GM21515 (cell line): Measurements from ENCODE around the gene TLR8.
"Not testable (repeated sequence)": the region's sequence is repeated elsewhere in the genome, so short reads cannot be mapped to it uniquely, and the experiment has no call there.

Source experiments
- ATAC-seq: cut with Tn5 transposase; IDR thresholded peaks from one replicate; pipeline ENCODE4 v1.9.1; 2021; ENCODE audit not compliant: unreplicated experiment

Gene TLR8

DNA sequence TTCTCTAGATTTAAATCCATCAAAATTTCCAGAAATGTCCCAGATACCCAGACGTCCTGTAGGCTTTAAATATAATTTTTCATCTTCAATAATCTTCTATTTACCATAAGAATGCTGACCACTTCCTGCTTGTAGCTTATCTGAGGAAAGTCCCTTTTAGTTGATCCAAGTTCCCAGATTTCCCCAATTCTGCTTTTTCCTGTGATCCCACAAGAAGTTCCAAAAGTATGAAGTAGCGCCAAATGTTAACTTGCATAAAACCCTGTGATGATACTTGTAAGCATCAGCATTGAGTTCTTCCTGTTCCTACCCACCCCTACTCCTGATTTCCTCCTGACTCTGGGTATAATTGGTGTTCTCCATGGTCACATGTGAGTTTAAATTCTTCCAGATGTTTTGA lies 10.6 kb upstream of the TLR8 start:
- no peak for ATAC-seq

DNA sequence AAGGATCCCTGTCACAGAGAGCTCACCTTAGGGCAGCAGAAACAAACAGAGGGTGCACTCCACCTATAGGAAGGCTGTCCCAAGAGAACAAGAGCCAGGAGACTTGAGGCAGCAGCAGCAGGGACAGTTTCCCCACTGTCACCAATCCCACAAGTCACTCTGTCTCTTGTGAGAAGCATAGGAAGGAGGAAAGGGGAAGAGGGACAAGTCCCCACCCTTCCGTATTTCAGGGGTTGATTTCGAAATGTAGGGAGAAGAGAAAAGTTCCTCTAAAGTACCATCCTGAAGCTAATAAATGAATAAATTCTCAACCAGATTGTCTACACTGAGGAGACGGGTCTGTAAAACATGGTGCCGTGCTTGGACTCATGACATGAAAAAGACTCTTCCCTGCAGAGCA lies 9.5 kb upstream of the TLR8 start:
- no peak for ATAC-seq

DNA sequence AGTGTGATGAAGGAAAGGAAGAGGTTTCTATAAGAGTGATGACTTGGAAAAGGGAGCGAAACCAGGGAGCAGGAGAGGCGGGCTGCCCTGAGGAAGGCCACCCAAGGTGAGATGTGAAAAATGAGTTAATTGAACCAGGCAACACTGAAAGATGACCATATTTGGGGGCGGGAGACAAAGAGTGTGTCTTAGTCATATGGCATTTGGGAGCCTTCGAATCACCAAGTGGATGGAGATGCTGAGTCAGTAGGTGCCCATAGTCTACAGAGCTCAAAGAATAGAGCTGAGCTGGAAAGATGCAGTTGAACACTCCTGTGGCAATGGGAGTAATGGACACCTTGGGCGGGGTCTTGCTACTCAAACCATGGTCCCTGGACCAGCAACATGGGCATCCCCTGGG lies 8.3 kb upstream of the TLR8 start:
- ATAC-seq: no peak

DNA sequence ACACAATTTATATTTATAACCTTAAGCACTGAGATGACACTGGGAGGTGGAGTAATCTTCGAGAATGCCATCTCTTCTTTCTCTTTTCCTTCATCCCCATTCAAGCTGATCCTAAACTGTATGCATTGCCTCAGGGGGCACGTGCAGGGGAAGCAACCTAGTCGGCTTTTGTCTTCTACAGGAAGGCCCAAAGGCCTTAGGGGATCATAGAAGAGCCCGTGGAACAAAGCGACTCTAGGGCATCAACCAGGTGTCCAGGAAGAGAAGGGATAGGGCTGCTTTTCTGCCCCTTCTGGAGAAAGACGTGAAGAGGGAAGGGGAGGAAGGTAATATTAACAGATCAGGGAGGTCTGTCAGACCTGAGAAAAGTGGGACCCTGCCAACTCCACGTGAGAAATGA lies 6.9 kb upstream of the TLR8 start:
- no peak for ATAC-seq

DNA sequence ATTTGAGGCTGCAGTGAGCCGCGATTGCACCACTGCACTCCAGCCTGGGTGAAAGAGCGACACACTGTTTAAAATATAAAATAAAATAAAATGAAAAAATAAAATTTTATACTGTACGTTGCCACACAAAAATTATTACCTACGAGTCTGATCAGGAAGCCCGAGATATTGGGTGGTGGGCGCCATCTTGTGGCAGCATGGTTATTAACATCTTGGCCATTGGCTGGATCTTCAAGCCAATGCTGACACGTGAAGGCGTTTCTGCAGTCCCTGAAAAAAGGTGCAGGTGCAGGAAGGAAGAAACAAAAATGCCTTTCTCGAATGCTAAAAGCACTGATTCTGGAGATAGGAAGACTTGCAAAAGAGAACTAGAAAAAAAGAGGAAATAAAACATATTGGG lies 4.9 kb upstream of the TLR8 start:
- peak; percentile 49 for ATAC-seq

DNA sequence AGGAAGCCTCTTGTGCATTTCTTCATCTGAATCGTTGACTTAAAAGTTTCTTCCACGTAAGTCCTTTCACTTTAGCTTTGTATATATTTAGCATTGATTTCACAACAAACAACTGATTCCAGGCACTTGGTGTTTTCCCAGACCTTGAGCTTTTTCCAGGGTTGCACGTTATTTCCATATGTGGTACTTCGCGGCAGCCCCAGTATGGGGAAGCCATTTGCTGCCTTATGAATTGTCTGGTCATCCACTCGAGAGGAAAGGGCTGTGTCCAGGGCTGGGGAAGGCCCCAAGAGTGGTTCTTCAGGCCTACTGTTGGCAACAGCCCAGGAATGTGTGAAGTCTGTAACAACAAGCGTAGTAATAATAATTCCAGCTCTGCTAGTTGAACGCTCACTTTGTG lies 2.8 kb upstream of the TLR8 start:
- no peak for ATAC-seq

DNA sequence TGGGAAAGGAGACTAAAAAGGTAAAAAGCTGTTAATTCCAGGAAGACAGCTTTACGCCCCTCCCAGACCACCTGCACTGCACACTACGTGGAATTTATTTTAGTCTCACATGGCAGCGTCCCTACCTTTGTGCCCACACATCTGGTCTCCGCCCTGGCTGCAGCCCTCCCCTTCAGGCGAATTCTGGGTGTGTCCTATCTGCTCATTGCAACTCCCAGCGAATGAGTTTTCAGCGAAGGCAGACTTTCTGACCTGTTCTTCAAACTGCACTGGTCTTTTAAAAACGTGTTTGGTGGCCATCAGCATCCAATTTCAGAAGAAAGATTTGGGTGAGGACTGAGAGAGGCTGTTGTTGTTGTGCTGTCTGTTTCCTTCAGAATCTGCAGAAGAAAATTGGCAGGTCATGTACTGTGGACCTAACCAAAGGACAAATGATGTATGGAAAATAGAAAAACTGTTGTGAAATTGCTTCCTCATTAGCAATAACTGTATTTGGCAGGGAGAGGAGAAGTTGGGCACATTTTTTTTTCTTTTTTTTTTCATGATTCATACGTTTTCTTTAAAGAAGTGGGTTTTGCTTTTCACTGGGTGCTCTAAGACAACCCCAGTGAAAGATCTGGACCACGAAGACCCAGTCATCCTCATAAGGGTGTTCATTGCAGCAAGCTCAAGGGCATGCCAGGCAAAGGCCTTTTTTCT lies 4.2 kb downstream of the TLR8 start:
- ATAC-seq: no peak

DNA sequence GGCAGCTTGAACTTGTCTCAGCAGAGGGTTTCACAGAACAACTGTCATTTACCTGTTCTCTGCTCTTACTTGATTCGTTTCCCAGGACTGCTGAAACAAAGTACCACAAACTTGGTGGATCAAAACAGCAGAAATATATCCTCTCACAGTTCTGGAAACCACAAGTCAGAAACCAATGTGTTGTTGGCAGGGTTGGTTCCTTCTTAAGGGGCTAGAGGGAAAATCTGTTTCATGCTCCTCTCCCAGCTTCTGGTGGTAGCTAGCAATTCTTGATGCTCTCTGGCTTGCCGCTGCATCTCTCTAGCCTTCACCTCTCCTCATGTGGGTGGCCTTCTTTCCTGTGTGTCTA lies 4.7 kb downstream of the TLR8 start:
- ATAC-seq: no peak

DNA sequence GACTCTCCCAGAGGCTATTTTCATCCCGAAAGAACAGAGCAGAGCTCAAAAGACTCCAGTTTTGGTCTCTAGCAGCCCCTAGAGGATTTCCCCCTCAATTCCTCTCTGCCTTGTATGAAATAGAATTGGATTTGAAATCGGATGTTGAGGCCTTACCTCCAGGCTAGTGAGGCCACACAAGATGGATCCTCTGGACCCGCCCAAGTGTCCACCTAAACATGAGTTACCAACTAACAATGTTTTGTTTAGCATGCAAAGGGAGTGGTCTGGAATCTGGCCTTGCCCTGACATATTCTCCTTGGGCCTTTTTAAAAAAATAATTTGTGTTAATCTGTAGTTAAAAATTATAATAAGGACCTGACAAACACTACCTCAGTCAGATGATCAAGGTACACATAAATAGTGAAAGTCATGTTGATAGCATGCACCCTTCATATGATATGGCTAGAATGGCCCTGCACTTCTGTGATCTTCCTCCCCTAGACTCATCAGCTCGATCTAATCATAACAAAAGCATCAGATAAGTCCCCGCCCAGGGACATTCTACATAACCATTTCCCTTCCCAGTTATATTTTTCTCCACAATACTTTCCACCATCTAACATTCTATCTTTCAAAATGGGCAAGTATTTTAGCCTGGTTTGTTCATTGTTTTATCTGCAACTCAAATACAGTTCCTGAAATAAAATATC lies 6.5 kb downstream of the TLR8 start:
- no peak for ATAC-seq

DNA sequence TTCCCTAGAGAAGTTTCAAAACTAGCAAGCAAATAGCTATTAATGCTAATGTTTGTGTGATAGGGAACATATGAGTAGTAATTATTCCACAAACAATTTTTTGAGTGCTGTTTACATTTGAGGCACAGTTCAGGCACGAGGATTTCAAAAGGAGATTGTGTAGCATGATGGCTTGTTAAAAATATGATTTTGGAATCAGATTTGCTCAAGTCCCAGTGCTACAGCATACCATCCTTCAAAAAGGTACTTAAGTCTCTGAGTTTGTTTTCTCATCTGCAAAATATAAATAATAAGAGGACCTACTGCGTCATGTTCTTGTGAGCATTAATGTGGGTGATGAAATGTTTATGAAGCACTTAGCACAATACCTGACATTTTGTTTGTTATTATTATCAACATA lies 11.3 kb downstream of the TLR8 start:
- ATAC-seq: no peak

DNA sequence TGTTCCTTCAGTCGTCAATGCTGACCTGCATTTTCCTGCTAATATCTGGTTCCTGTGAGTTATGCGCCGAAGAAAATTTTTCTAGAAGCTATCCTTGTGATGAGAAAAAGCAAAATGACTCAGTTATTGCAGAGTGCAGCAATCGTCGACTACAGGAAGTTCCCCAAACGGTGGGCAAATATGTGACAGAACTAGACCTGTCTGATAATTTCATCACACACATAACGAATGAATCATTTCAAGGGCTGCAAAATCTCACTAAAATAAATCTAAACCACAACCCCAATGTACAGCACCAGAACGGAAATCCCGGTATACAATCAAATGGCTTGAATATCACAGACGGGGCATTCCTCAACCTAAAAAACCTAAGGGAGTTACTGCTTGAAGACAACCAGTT lies 12.6 kb downstream of the TLR8 start:
- no peak for ATAC-seq

DNA sequence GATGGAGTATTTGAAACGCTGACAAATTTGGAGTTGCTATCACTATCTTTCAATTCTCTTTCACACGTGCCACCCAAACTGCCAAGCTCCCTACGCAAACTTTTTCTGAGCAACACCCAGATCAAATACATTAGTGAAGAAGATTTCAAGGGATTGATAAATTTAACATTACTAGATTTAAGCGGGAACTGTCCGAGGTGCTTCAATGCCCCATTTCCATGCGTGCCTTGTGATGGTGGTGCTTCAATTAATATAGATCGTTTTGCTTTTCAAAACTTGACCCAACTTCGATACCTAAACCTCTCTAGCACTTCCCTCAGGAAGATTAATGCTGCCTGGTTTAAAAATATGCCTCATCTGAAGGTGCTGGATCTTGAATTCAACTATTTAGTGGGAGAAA lies 13.2 kb downstream of the TLR8 start:
- no peak for ATAC-seq

DNA sequence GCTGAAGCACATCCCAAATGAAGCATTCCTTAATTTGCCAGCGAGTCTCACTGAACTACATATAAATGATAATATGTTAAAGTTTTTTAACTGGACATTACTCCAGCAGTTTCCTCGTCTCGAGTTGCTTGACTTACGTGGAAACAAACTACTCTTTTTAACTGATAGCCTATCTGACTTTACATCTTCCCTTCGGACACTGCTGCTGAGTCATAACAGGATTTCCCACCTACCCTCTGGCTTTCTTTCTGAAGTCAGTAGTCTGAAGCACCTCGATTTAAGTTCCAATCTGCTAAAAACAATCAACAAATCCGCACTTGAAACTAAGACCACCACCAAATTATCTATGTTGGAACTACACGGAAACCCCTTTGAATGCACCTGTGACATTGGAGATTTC lies 14.6 kb downstream of the TLR8 start:
- no peak for ATAC-seq

DNA sequence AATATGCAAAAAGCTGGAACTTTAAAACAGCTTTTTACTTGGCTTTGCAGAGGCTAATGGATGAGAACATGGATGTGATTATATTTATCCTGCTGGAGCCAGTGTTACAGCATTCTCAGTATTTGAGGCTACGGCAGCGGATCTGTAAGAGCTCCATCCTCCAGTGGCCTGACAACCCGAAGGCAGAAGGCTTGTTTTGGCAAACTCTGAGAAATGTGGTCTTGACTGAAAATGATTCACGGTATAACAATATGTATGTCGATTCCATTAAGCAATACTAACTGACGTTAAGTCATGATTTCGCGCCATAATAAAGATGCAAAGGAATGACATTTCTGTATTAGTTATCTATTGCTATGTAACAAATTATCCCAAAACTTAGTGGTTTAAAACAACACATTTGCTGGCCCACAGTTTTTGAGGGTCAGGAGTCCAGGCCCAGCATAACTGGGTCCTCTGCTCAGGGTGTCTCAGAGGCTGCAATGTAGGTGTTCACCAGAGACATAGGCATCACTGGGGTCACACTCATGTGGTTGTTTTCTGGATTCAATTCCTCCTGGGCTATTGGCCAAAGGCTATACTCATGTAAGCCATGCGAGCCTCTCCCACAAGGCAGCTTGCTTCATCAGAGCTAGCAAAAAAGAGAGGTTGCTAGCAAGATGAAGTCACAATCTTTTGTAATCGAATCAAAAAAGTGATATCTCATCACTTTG lies 15.6 kb downstream of the TLR8 start:
- ATAC-seq: no peak

DNA sequence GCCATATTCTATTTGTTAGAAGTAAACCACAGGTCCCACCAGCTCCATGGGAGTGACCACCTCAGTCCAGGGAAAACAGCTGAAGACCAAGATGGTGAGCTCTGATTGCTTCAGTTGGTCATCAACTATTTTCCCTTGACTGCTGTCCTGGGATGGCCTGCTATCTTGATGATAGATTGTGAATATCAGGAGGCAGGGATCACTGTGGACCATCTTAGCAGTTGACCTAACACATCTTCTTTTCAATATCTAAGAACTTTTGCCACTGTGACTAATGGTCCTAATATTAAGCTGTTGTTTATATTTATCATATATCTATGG lies 16.1 kb downstream of the TLR8 start:
- no peak for ATAC-seq

DNA sequence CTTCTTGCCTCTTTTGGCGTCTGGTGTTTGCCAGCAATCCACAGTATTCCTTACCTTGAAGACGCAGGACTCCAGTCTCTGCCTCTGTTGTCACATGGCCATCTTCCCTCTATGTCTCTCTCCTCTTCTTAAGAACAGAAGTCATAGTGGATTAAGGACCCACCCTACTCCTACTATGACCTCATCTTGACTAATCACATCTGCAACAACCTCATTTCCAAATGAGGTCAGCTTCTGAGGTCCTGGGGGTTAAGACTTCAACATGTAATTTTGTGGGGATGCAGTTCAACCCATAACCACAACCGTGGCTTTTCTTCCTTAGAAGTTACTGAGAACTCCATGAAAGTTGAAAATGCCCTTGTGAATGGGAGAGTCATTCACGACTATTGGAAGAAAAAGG lies 23.3 kb downstream of the TLR8 start:
- no peak for ATAC-seq

DNA sequence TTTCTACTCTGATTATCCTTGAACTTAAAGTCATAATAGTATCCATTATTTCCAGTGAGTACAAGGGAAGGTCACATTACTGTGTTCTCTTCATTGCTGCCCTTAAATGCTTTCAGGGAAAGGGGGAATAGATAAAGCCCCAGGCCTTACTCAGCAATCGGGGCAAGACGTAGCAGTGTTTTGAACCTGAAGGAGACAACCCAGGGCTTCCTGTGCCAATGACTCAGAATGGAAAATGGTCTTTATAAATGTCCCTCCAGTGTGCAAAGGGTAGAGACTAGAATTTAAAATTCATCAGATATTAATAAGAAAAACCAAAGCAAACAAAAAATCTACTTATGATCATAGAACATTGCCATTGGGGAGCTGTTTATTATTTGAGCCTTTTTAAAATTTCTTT lies 23.7 kb downstream of the TLR8 start:
- ATAC-seq: no peak

DNA sequence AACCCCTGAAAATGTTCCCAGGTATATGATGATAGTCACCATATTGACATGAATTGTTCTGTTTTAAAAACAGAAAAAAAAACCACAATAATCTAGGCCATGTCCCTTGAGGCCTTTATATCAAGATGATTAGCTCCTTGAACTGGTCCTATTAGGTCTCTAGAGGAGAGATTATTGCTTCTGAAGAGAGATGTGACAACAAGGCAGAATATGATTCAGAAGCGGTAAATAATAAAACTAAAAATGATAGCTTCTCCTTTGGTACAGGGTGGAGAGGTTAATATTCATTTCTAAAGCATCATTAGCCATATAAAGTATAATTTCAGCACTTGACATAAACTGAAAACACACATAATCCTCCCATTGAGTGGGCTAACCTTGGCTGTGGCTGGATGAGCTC lies 25.8 kb downstream of the TLR8 start:
- no peak for ATAC-seq

DNA sequence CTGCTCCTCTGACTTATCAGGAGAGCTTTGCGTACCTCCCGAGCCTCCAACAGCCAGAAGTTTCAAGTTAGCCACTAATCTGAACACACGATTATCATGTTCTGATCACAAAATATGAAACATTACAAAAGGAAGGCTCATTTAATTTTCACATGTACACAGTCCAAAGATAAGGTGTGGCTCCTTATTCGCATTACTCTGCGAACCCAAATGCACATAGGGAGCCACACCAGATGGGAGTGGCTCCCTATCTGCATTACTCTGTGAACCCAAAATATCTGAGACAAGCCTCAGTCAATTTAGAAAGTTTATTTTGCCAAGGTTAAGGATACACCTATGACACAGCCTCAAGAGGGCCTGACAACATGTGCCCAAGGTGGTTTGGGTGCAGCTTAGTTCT lies 28.4 kb downstream of the TLR8 start:
- no peak for ATAC-seq

DNA sequence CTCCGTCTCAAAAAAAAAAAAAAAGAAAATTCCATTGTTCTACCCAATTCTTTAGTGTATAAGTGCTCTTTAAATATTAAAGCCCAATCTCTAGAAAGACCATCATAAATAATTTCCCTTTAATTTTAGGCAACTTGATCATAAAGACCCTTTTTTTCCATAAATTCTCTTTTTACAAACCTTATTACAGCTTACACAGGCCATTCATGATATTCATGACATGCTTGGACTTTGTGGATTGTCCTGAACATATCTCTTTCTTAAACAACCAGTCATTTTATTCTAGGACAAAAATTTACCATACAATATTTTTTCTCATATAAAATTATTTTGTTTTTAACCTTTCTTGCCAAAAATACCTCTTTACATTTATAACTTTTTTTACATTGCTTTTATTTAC lies 30.5 kb downstream of the TLR8 start:
- no peak for ATAC-seq

DNA sequence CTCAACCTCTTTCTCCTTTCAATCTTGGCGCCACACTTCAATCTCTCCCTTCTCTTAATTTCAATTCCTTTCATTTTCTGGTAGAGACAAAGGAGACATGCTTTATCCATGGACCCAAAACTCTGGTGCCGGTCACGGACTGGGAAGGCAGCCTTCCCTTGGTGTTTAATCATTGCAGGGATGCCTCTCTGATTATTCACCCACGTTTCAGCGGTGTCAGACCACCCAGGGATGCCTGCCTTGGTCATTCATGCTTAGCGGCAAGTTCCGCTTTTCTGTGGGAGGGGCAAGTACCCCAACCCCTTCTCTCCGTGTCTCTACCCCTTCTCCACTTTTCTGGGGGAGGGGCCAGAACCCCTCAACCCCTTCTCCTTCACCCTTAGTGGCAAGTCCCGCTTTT lies 34.1 kb downstream of the TLR8 start:
- ATAC-seq: not testable (repeated sequence)

DNA sequence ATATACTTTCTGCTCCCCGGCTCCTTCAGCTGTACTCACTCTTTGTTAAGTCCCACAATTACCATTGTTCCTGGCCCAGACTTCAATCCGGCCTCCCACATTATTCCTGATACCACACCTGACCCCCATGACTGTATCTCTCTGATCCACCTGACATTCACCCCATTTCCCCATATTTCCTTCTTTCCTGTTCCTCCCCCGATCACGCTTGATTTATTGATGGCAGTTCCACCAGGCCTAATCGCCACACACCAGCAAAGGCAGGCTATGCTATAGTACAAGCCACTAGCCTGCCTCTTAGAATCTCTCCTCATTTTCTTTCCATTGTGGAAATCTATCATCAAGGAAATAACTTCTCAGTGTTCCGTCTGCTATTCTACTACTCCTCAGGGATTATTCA lies 37.2 kb downstream of the TLR8 start:
- ATAC-seq: not testable (repeated sequence)

DNA sequence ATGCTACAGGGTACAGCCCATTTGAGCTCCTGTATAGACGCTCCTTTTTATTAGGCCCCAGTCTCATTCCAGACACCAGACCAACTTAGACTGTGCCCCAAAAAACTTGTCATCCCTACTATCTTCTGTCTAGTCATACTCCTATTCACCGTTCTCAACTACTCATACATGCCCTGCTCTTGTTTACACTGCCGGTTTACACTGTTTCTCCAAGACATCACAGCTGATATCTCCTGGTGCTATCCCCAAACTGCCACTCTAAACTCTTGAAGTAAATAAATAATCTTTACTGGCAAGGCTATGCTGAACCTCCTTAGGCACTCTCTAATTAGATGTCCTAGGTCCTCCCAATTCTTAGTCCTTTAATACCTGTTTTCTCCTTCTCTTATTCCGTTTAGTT lies 38.0 kb downstream of the TLR8 start:
- not testable (repeated sequence) for ATAC-seq
